ENCODE results near the gene APP. TPM values are rescaled to one million over a fixed set of nuclear protein-coding genes. Genes with fewer than 3 reads are reported as not detected.

Gene APP
- total RNA-seq, 1 experiment from 2014 or later = 560 TPM

GRCh38 chr21:25977068-25977611 lies 193.4 kb downstream of the APP start:
- POLR2A ChIA-PET = no interaction called here
- TF ChIP-seq TP53 (CRISPR knock-in tag; IDR thresholded peaks at IDR 0.05) (no peak), PRRX2 (CRISPR knock-in tag; IDR thresholded peaks at IDR 0.05) (no peak), MYBL2 (CRISPR knock-in tag; IDR thresholded peaks at IDR 0.05) (no peak), TEAD1 (CRISPR knock-in tag; IDR thresholded peaks at IDR 0.05) (no peak), STAT6 (CRISPR knock-in tag; conservative IDR thresholded peaks at IDR 0.05; ENCODE audit: low read depth) (no peak), ATF3 (CRISPR knock-in tag; conservative IDR thresholded peaks at IDR 0.05) (no peak), ZNF423 (CRISPR knock-in tag; IDR thresholded peaks at IDR 0.05) (no peak), ZNF281 (CRISPR knock-in tag; IDR thresholded peaks at IDR 0.05) (no peak), CBFB (CRISPR knock-in tag; IDR thresholded peaks at IDR 0.05; ENCODE audit: low read depth) (no peak), ZBTB21 (CRISPR knock-in tag; IDR thresholded peaks at IDR 0.05; ENCODE audit: borderline replicate concordance) (no peak), PRDM15 (CRISPR knock-in tag; IDR thresholded peaks at IDR 0.05) (no peak), ZNF396 (CRISPR knock-in tag; IDR thresholded peaks at IDR 0.05; ENCODE audit: borderline replicate concordance) (no peak), ZNF512 (CRISPR knock-in tag; IDR thresholded peaks at IDR 0.05; ENCODE audit: borderline replicate concordance) (no peak), GABPB1 (CRISPR knock-in tag; IDR thresholded peaks at IDR 0.05) (no peak), ZNF317 (CRISPR knock-in tag; IDR thresholded peaks at IDR 0.05; ENCODE audit: borderline replicate concordance, low read depth) (no peak), EMX1 (CRISPR knock-in tag; IDR thresholded peaks at IDR 0.05) (no peak), ATF1 (CRISPR knock-in tag; IDR thresholded peaks at IDR 0.05) (no peak)
- TF ChIP-seq, protein P1, sequence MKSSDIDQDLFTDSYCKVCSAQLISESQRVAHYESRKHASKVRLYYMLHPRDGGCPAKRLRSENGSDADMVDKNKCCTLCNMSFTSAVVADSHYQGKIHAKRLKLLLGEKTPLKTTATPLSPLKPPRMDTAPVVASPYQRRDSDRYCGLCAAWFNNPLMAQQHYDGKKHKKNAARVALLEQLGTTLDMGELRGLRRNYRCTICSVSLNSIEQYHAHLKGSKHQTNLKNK (CRISPR knock-in tag; IDR thresholded peaks at IDR 0.05) = no peak
- TF ChIP-seq, protein P2, sequence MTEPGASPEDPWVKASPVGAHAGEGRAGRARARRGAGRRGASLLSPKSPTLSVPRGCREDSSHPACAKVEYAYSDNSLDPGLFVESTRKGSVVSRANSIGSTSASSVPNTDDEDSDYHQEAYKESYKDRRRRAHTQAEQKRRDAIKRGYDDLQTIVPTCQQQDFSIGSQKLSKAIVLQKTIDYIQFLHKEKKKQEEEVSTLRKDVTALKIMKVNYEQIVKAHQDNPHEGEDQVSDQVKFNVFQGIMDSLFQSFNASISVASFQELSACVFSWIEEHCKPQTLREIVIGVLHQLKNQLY (CRISPR knock-in tag; IDR thresholded peaks at IDR 0.05) = no peak
- TF ChIP-seq, protein P3, sequence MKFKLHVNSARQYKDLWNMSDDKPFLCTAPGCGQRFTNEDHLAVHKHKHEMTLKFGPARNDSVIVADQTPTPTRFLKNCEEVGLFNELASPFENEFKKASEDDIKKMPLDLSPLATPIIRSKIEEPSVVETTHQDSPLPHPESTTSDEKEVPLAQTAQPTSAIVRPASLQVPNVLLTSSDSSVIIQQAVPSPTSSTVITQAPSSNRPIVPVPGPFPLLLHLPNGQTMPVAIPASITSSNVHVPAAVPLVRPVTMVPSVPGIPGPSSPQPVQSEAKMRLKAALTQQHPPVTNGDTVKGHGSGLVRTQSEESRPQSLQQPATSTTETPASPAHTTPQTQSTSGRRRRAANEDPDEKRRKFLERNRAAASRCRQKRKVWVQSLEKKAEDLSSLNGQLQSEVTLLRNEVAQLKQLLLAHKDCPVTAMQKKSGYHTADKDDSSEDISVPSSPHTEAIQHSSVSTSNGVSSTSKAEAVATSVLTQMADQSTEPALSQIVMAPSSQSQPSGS (CRISPR knock-in tag; IDR thresholded peaks at IDR 0.05; ENCODE audit: borderline replicate concordance, low read depth) = no peak
- ATAC-seq (no peak), DNase-seq (ENCODE audit: low spot score) (no peak)
- Mint-ChIP-seq H3K4me1 (no peaks in the 10 kb centered on the region), H3K27ac (no peak overlapping the region), H3K36me3 (peaks cover 85% of the 10 kb centered on the region), H3K4me3 (no peak overlapping the region), H3K9me3 (no peaks in the 10 kb centered on the region), H3K27me3 (ENCODE audit: low read depth) (no peaks in the 10 kb centered on the region)
- CTCF ChIA-PET = no interaction called here
